Smooth muscle cell (in vitro differentiated cells): ENCODE data around the gene NUDT4. TPM values are rescaled to one million over a fixed set of nuclear protein-coding genes. Genes with fewer than 3 reads are reported as not detected.
A peak's percentile ranks its signal among the peaks of the same experiment; 100 is the strongest.

Experiments
- DNase-seq: peaks from one replicate; lab custom pipeline; 2025; ENCODE audit not compliant: unreplicated experiment; lab: John Stamatoyannopoulos, UW
- H2AFZ ChIP-seq: fragments of 200-600 bp; sonication (generic); 2 replicates; pipeline ENCODE4 v1.6.0; 2016; ENCODE audit warnings: antibody characterized with exemption, low read depth, mild to moderate bottlenecking
- H3F3A ChIP-seq: fragments of 200-600 bp; sonication (generic); 2 replicates; pipeline ENCODE4 v1.6.0; 2017; ENCODE audit warnings: antibody characterized with exemption, low read depth
- H3K27ac ChIP-seq: fragments of 200-600 bp; sonication (generic); 2 replicates; pipeline ENCODE4 v1.5.1; 2016; ENCODE audit warnings: low read depth, mild to moderate bottlenecking
- H3K27me3 ChIP-seq: fragments of 200-600 bp; sonication (generic); 2 replicates; pipeline ENCODE4 v1.6.1; 2016; ENCODE audit warnings: low read depth, mild to moderate bottlenecking
- H3K36me3 ChIP-seq: fragments of 200-600 bp; sonication (generic); 2 replicates; pipeline ENCODE4 v1.5.1; 2016; ENCODE audit warnings: low read depth
- H3K4me1 ChIP-seq: fragments of 200-600 bp; sonication (generic); 2 replicates; pipeline ENCODE4 v1.5.1; 2016; ENCODE audit warnings: low read depth
- H3K4me2 ChIP-seq: fragments of 200-600 bp; sonication (generic); 2 replicates; pipeline ENCODE4 v1.6.0; 2016; ENCODE audit warnings: mild to moderate bottlenecking
- H3K4me3 ChIP-seq: fragments of 200-600 bp; sonication (generic); 2 replicates; pipeline ENCODE4 v1.5.1; 2016; ENCODE audit warnings: mild to moderate bottlenecking
- H3K79me2 ChIP-seq: fragments of 200-600 bp; sonication (generic); 2 replicates; pipeline ENCODE4 v1.6.0; 2016; ENCODE audit warnings: low read depth, mild to moderate bottlenecking
- H3K9ac ChIP-seq: fragments of 200-600 bp; sonication (generic); 2 replicates; pipeline ENCODE4 v1.6.0; 2016; ENCODE audit warnings: low read depth
- H3K9me3 ChIP-seq: fragments of 200-600 bp; sonication (generic); replicated peaks from 2 replicates; pipeline ENCODE4 v1.5.1; 2016; ENCODE audit warnings: low read depth
- H4K20me1 ChIP-seq: fragments of 200-600 bp; sonication (generic); 2 replicates; pipeline ENCODE4 v1.6.0; 2016; ENCODE audit warnings: low read depth
- WGBS: methylation state at CpG from one replicate; pipeline ENCODE4 v1.1.7; 2016; ENCODE audit warnings: low lambda C conversion rate; 5-methylcytosine and 5-hydroxymethylcytosine counted together
- polyA plus RNA-seq: library from polyadenylated mRNA; unstranded; fragments of >200 nt; fragmentation: Nextera tagmentation; extraction: Ambion mirVana; gene quantifications from 2 replicates; pipeline ENCODE4 v1.2.1, GENCODE V29; 2016
- total RNA-seq: library from RNA; depleted of rRNA; stranded (reverse); fragments of >200 nt; gene quantifications from 2 replicates; pipeline ENCODE4 v1.2.3, GENCODE V29; 2014
- TF ChIP-seq, protein P1 (sequence below): fragments of 200-600 bp; sonication (generic); IDR thresholded peaks from 2 replicates; pipeline ENCODE4 v1.5.1; 2017; ENCODE audit warnings: borderline replicate concordance, mild to moderate bottlenecking, antibody characterized with exemption; ENCODE audit not compliant: insufficient read depth, poor library complexity, severe bottlenecking

NUDT4 gene
- total and polyA plus RNA-seq, 2 experiments from 2014 or later, result 53.9 to 83.2 TPM

GRCh38 chr12:93419388-93420034 is 41.8 kb downstream of the NUDT4 start:
- WGBS, result 14% methylated on average over 1 of the region's 1 CpG
- Histone ChIP-seq H3K4me1 (peaks cover 38% of the 10 kb centered on the region), H3K27ac (no peak overlapping the region), H2AFZ (no peak overlapping the region), H3K79me2 (peaks cover 94% of the 10 kb centered on the region), H3F3A (peaks cover 19% of the 10 kb centered on the region), H3K9ac (no peak overlapping the region), H3K9me3 (no peaks in the 10 kb centered on the region), H3K36me3 (no peaks in the 10 kb centered on the region), H3K4me2 (no peak overlapping the region), H3K4me3 (no peak overlapping the region), H3K27me3 (no peaks in the 10 kb centered on the region), H4K20me1 (peaks cover 75% of the 10 kb centered on the region)
- no peak for DNase-seq
- TF ChIP-seq, protein P1, sequence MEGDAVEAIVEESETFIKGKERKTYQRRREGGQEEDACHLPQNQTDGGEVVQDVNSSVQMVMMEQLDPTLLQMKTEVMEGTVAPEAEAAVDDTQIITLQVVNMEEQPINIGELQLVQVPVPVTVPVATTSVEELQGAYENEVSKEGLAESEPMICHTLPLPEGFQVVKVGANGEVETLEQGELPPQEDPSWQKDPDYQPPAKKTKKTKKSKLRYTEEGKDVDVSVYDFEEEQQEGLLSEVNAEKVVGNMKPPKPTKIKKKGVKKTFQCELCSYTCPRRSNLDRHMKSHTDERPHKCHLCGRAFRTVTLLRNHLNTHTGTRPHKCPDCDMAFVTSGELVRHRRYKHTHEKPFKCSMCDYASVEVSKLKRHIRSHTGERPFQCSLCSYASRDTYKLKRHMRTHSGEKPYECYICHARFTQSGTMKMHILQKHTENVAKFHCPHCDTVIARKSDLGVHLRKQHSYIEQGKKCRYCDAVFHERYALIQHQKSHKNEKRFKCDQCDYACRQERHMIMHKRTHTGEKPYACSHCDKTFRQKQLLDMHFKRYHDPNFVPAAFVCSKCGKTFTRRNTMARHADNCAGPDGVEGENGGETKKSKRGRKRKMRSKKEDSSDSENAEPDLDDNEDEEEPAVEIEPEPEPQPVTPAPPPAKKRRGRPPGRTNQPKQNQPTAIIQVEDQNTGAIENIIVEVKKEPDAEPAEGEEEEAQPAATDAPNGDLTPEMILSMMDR, result peak; percentile 65

- H4K20me1 ChIP-seq, result peaks cover 93% of the 10 kb centered on the region
- DNase-seq, result no peak
- no peak overlapping the region for H3K4me3 ChIP-seq
- H3K27me3 ChIP-seq, result no peaks in the 10 kb centered on the region
- WGBS, result 78% methylated on average over 2 of the region's 2 CpGs
- H3K9ac ChIP-seq, result no peak overlapping the region
- no peak overlapping the region for H2AFZ ChIP-seq
- peaks cover 12% of the 10 kb centered on the region for H3F3A ChIP-seq
- H3K79me2 ChIP-seq, result peaks cover 99% of the 10 kb centered on the region
- TF ChIP-seq, protein P1, result no peak
- H3K4me1 ChIP-seq, result peaks cover 46% of the 10 kb centered on the region
- H3K4me2 ChIP-seq, result no peak overlapping the region
- H3K9me3 ChIP-seq, result no peaks in the 10 kb centered on the region
- H3K36me3 ChIP-seq, result no peaks in the 10 kb centered on the region
- H3K27ac ChIP-seq, result no peak overlapping the region
These were observed 44.3 kb downstream of the NUDT4 start for GRCh38 chr12:93422050-93422449.

GRCh38 chr12:93425736-93426411 is 48.1 kb downstream of the NUDT4 start:
- DNase-seq, result no peak
- H4K20me1 ChIP-seq, result peaks cover 100% of the 10 kb centered on the region
- H3K9ac ChIP-seq, result peak overlapping the region; percentile 23
- H2AFZ ChIP-seq, result no peak overlapping the region
- peak overlapping the region; percentile 74 for H3K27ac ChIP-seq
- H3K9me3 ChIP-seq, result no peaks in the 10 kb centered on the region
- TF ChIP-seq, protein P1, result no peak
- no peaks in the 10 kb centered on the region for H3K27me3 ChIP-seq
- peak overlapping the region; percentile 45 for H3K4me2 ChIP-seq
- H3K4me1 ChIP-seq, result peaks cover 46% of the 10 kb centered on the region
- peaks cover 33% of the 10 kb centered on the region for H3F3A ChIP-seq
- peaks cover 100% of the 10 kb centered on the region for H3K79me2 ChIP-seq
- 71% methylated on average over 8 of the region's 8 CpGs for WGBS
- H3K4me3 ChIP-seq, result no peak overlapping the region
- H3K36me3 ChIP-seq, result no peaks in the 10 kb centered on the region
